B cell (primary cell): ENCODE data around the gene ETFB. TPM values are rescaled to one million over a fixed set of nuclear protein-coding genes. Genes with fewer than 3 reads are reported as not detected.

Source experiments
- ATAC-seq: fragments of 200-7000 bp; cut with Tn5 transposase; one replicate; pipeline ENCODE4 v1.10.0; 2021; ENCODE audit warnings: low read depth, mild to moderate bottlenecking, moderate number of reproducible peaks, moderate library complexity
- CTCF ChIA-PET: fragments of 350-600 bp; sonication (Branson Sonifier 250); formaldehyde crosslinking; loops from one replicate; lab custom pipeline; 2021; ENCODE audit warnings: antibody characterized with exemption, inconsistent platforms; lab: Charles Lee
- POLR2A ChIA-PET: fragments of 350-600 bp; sonication (Branson Sonifier 250); formaldehyde crosslinking; loops from one replicate; lab custom pipeline; 2021; ENCODE audit warnings: antibody characterized with exemption; lab: Charles Lee
- DNase-seq: peaks from one replicate; pipeline ENCODE4 v3.0.0; 2013
- H2AFZ ChIP-seq: 2 replicates; pipeline ENCODE4 v1.6.1; 2012; ENCODE audit warnings: mild to moderate bottlenecking, low read depth, low read length; ENCODE audit not compliant: insufficient read depth, poor library complexity, severe bottlenecking
- H3K27ac ChIP-seq, 2 donors: 1 replicate in 1 of 2; 2 replicates in 1 of 2; pipeline ENCODE4 v1.5.1; 2012 to 2013; ENCODE audit warnings: low read length in 2 of 2, mild to moderate bottlenecking in 2 of 2, moderate library complexity in 1 of 2
- H3K27me3 ChIP-seq, 4 experiments: fragments of 200-600 bp in 1 of 4; sonication (generic) in 1 of 4; replicated peaks in 1 of 4; 1 replicate in 2 of 4; 2 replicates in 2 of 4; pipeline versions ENCODE4 v1.6.1 to v1.7.0; 2013 to 2016; ENCODE audit warnings: low read length in 3 of 4, mild to moderate bottlenecking in 2 of 4, mixed read lengths in 1 of 4, moderate library complexity in 1 of 4; ENCODE audit not compliant: insufficient read depth in 4 of 4, control insufficient read depth in 3 of 4; ENCODE audit errors: control extremely low read depth in 1 of 4
- H3K36me3 ChIP-seq, 2 experiments: replicated peaks in 1 of 2; 1 replicate in 1 of 2; 2 replicates in 1 of 2; pipeline versions ENCODE4 v1.6.1 to v1.7.1; 2013; ENCODE audit warnings: low read length in 1 of 2; ENCODE audit not compliant: insufficient read depth in 2 of 2, control insufficient read depth in 1 of 2; ENCODE audit errors: control extremely low read depth in 1 of 2, extremely low read depth in 1 of 2
- H3K4me1 ChIP-seq, 2 donors: fragments of 200-600 bp in 1 of 2; sonication (generic) in 1 of 2; 1 replicate in 1 of 2; 2 replicates in 1 of 2; pipeline versions ENCODE4 v1.5.1 to v1.6.1; 2013 to 2017; ENCODE audit warnings: low read length in 2 of 2; ENCODE audit not compliant: control insufficient read depth in 2 of 2, insufficient read depth in 2 of 2
- H3K4me2 ChIP-seq: replicated peaks from 2 replicates; pipeline ENCODE3; 2012; ENCODE audit warnings: mild to moderate bottlenecking, low read depth, low read length; ENCODE audit not compliant: poor library complexity, severe bottlenecking
- H3K4me3 ChIP-seq, 5 experiments: fragments of 200-600 bp in 1 of 5; sonication (generic) in 1 of 5; 1 replicate in 3 of 5; 2 replicates in 2 of 5; pipeline versions ENCODE4 v1.5.1 to v1.7.0; 2011 to 2016; ENCODE audit warnings: low read length in 4 of 5, mild to moderate bottlenecking in 4 of 5, low read depth in 2 of 5, control low read depth in 1 of 5, moderate library complexity in 1 of 5; ENCODE audit not compliant: insufficient read depth in 1 of 5; ENCODE audit errors: control extremely low read depth in 1 of 5, extremely low read depth in 1 of 5
- H3K79me2 ChIP-seq: fragments of 200-600 bp; sonication (generic); one replicate; pipeline ENCODE4 v1.6.0; 2016; ENCODE audit warnings: low read length; ENCODE audit not compliant: control insufficient read depth, insufficient read depth
- H3K9ac ChIP-seq: fragments of 200-600 bp; sonication (generic); 2 replicates; pipeline ENCODE4 v1.6.1; 2017; ENCODE audit warnings: mild to moderate bottlenecking, low read length, moderate library complexity
- H3K9me3 ChIP-seq, 3 donors: one replicate each; pipeline versions ENCODE4 v1.6.1 to v1.7.1; 2013; ENCODE audit warnings: low read length in 2 of 3; ENCODE audit not compliant: control insufficient read depth in 2 of 3, insufficient read depth in 1 of 3; ENCODE audit errors: control extremely low read depth in 1 of 3
- H4K20me1 ChIP-seq: 2 replicates; pipeline ENCODE4 v1.6.0; 2012; ENCODE audit warnings: mild to moderate bottlenecking, low read length; ENCODE audit not compliant: insufficient read depth, control insufficient read depth, poor library complexity, severe bottlenecking
- H3K27ac Mint-ChIP-seq: one replicate; pipeline ENCODE4 v1.8.0; 2021; ENCODE audit warnings: mixed read lengths
- H3K27me3 Mint-ChIP-seq: one replicate; pipeline ENCODE4 v1.8.0; 2021; ENCODE audit warnings: mixed read lengths
- H3K4me1 Mint-ChIP-seq: one replicate; pipeline ENCODE4 v1.8.0; 2021; ENCODE audit warnings: mixed read lengths
- H3K4me3 Mint-ChIP-seq: one replicate; pipeline ENCODE4 v1.8.0; 2021; ENCODE audit warnings: mixed read lengths
- H3K9me3 Mint-ChIP-seq: one replicate; pipeline ENCODE4 v1.8.0; 2022; ENCODE audit warnings: mixed read lengths; ENCODE audit not compliant: insufficient read depth
- EZH2 ChIP-seq: IDR thresholded peaks from 2 replicates; pipeline ENCODE4 v1.6.1; 2012; ENCODE audit warnings: borderline replicate concordance, low read depth, mild to moderate bottlenecking, moderate library complexity, low read length; ENCODE audit not compliant: insufficient read depth, poor library complexity, severe bottlenecking
- WGBS: methylation state at CpG from one replicate; pipeline ENCODE4 v1.1.5; 2013; ENCODE audit warnings: missing lambda C conversion rate; ENCODE audit not compliant: insufficient coverage; 5-methylcytosine and 5-hydroxymethylcytosine counted together
- intact Hi-C: fragments of 100-400 bp; cut with micrococcal nuclease; formaldehyde crosslinking; loops from one replicate; pipeline ENCODE4 v1.10.0; 2022
- polyA plus RNA-seq: library from polyadenylated mRNA; depleted of rRNA; stranded (reverse); fragments of >200 nt; gene quantifications from 2 replicates; pipeline ENCODE4 v1.2.3, GENCODE V29; 2012
- total RNA-seq, 2 donors: library from RNA; stranded (reverse); fragments of 120-200 nt in 1 of 2; gene quantifications; 1 replicate in 1 of 2; 2 replicates in 1 of 2; pipeline versions ENCODE4 v1.2.3 to v1.2.4, GENCODE V29; 2013 to 2022
- TF ChIP-seq, protein P1 (sequence below): fragments of 200-600 bp; IDR thresholded peaks from one replicate; pipeline ENCODE4 v1.8.0; 2022; ENCODE audit warnings: antibody characterized with exemption, mild to moderate bottlenecking

Gene ETFB
- total and polyA plus RNA-seq, 2 donors (not counting 1 experiment from before 2014, with no cell fraction given), result 33.3 to 76.5 TPM

DNA sequence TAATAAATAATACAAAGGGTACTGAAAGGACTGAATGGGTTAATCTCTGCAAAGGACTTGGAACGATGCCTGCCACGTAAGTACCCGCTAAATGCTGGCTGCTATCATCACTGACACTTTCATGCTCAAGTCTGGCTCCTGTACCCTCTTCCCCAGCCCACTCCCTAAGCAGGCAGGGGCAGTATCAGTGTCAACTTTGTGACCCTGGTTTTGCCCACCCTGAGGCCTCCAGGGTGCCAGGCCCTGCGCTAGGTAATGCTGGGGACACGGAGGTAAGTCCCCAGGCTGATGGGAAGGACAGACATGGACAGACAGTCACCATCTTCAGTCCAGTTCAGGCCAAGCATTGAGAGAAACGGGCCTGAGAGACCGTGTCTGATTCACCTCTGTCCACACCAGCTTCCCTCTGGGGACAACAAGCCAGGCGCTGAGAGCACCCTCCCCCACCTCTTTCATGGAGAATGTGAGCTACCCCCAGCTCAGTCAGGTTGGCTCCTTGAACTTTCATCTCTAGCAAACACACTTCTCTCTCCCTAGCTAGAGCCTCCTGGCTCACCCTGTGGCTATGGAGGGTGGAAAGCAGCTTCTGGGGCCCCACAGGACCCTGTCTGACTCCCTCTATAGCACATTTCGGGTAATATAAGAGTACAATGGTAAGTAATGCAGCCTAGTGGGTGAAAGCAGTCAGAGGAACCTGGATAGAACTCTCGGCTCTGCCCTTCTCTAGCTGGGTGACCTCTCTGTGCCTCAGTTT, 800 bp downstream of the ETFB start:
- WGBS, result 51% methylated on average over 9 of the region's 10 CpGs
- Histone ChIP-seq H3K36me3 (no peaks in the 10 kb centered on the region), H3K27me3 (no peaks in the 10 kb centered on the region), H3K4me1 (peaks cover 5 to 31% of the 10 kb centered on the region in 2 donors), H3K79me2 (peaks cover 11% of the 10 kb centered on the region), H3K27ac (peak overlapping the region; percentile 80 to 87), H3K9ac (peak overlapping the region; percentile 83), H3K4me3 (peak overlapping the region; percentile 65 to 94 (median 78)), H3K9me3 (no peaks in the 10 kb centered on the region), H3K4me2 (peak overlapping the region; percentile 98), H2AFZ (peak overlapping the region; percentile 89), H4K20me1 (no peaks in the 10 kb centered on the region)
- ATAC-seq (no peak), DNase-seq (peak; percentile 66)
- no peak for TF ChIP-seq EZH2
- TF ChIP-seq, protein P1, sequence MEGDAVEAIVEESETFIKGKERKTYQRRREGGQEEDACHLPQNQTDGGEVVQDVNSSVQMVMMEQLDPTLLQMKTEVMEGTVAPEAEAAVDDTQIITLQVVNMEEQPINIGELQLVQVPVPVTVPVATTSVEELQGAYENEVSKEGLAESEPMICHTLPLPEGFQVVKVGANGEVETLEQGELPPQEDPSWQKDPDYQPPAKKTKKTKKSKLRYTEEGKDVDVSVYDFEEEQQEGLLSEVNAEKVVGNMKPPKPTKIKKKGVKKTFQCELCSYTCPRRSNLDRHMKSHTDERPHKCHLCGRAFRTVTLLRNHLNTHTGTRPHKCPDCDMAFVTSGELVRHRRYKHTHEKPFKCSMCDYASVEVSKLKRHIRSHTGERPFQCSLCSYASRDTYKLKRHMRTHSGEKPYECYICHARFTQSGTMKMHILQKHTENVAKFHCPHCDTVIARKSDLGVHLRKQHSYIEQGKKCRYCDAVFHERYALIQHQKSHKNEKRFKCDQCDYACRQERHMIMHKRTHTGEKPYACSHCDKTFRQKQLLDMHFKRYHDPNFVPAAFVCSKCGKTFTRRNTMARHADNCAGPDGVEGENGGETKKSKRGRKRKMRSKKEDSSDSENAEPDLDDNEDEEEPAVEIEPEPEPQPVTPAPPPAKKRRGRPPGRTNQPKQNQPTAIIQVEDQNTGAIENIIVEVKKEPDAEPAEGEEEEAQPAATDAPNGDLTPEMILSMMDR, result no peak
- Mint-ChIP-seq H3K4me1 (peaks cover 37% of the 10 kb centered on the region), H3K27ac (peak overlapping the region; percentile 95), H3K4me3 (peak overlapping the region; percentile 97), H3K9me3 (no peaks in the 10 kb centered on the region), H3K27me3 (no peaks in the 10 kb centered on the region)
- POLR2A ChIA-PET, result interaction anchor here (0.5 to 1.2 kb wide), 4 partner anchors 22 to 1034 kb away, joined by 3 to 14 read pairs (median 6); no protein-coding TSS in a partner anchor
- CTCF ChIA-PET, result interaction anchor here (0.5 to 1.5 kb wide), 8 partner anchors 22 to 1992 kb away, joined by 3 to 7 read pairs (median 4); partner anchors contain the start of gene SIGLEC10
- intact Hi-C loops, result no loop called here
